Right cardiac atrium (tissue), 5 donors: Measurements from ENCODE around the gene CERS3. TPM values are rescaled to one million over a fixed set of nuclear protein-coding genes. Genes with fewer than 3 reads are reported as not detected.

ENCODE experiments used
- ATAC-seq, 2 donors: fragments of 200-7000 bp; cut with Tn5 transposase; one replicate each; pipeline versions ENCODE4 v1.8.0 to v1.9.1; 2020; ENCODE audit warnings: moderate library complexity in 2 of 2, mild to moderate bottlenecking in 1 of 2
- DNase-seq, 3 donors: peaks; one replicate each; pipeline ENCODE4 v3.0.0-alpha.2; 2020
- H3K27ac ChIP-seq: one replicate; pipeline ENCODE4 v1.5.1; 2013; ENCODE audit warnings: mild to moderate bottlenecking, low read length, control low read depth, moderate library complexity
- H3K27me3 ChIP-seq: one replicate; pipeline ENCODE4 v1.6.1; 2013; ENCODE audit not compliant: control insufficient read depth, insufficient read depth
- H3K4me1 ChIP-seq: one replicate; pipeline ENCODE4 v1.6.1; 2013; ENCODE audit warnings: low read length; ENCODE audit not compliant: control insufficient read depth, insufficient read depth
- H3K4me3 ChIP-seq: one replicate; pipeline ENCODE4 v1.5.1; 2013; ENCODE audit warnings: low read length, control low read depth
- H3K9me3 ChIP-seq: one replicate; pipeline ENCODE4 v1.6.1; 2013; ENCODE audit warnings: low read length; ENCODE audit not compliant: control insufficient read depth
- WGBS: extraction: QIAGEN DNeasy Blood & Tissue Kit; methylation state at CpG from one replicate; pipeline ENCODE4 v1.1.7; 2013; 5-methylcytosine and 5-hydroxymethylcytosine counted together
- intact Hi-C, 4 donors: fragments of 100-400 bp; cut with DNase I; formaldehyde crosslinking; loops; one replicate each; pipeline versions ENCODE4 v1.11.0 to v1.14.0; 2022 to 2023
- polyA plus RNA-seq: library from polyadenylated mRNA; stranded (reverse); fragments of 200-250 nt; gene quantifications from one replicate; pipeline ENCODE4 v1.2.3, GENCODE V29; 2013
- total RNA-seq, 4 donors: library from RNA; stranded (reverse); fragmentation: NEBNext Ultra II Directional; extraction: Animal tissue kit (Norgen Biotek cat#: 25700); gene quantifications; one replicate each; pipeline ENCODE4 v1.2.1, GENCODE V29; 2021
- donor health status: healthy with polysubstance abuse.
- donor health status: DM: no; HTN: yes; CAD: no.
- donor health status: DM: no; HTN: no; CAD: no.
- donor health status: DM: no; HTN: yes; CAD: no; lungs with severe emphysema.
- donor health status: DM: yes; HTN: yes; CAD: no.

CERS3 gene
- total and polyA plus RNA-seq, 5 donors, result 0.02 to 0.48 (median 0.23) TPM; not detected in 1

DNA sequence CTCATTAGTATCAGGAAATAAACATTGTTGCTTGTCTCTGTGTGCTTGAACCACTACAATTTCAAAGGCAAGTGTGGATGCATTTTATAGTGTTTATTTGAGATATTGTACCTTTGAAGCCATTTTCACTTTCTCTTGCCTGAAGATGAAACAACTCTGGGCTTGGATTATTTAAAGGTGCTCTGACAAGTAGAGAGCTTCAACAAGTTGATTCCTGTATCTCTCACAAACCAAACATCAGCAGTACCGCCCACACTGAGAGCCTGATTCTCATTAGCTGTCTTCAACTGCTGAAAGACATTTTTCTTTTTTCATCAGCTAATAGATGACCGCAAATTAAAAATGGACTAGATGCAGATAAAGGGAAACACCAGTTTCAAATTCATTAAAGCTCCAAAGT lies 806 bp upstream of the CERS3 start:
- intact Hi-C loops, result no loop called here
- DNase-seq (no peak), ATAC-seq (no peak)
- Histone ChIP-seq H3K4me1 (no peaks in the 10 kb centered on the region), H3K27me3 (no peaks in the 10 kb centered on the region), H3K9me3 (no peaks in the 10 kb centered on the region), H3K4me3 (no peak overlapping the region), H3K27ac (no peak overlapping the region)
- WGBS, result 85% methylated on average over 2 of the region's 2 CpGs

GRCh38 chr15:100526027-100526481 lies 2.7 kb downstream of the CERS3 start:
- Histone ChIP-seq H3K27me3 (no peaks in the 10 kb centered on the region), H3K4me3 (no peak overlapping the region), H3K9me3 (no peaks in the 10 kb centered on the region), H3K27ac (no peak overlapping the region), H3K4me1 (no peaks in the 10 kb centered on the region)
- intact Hi-C loops, result no loop called here
- DNase-seq, result peak; percentile 72 to 92 (median 90)
- ATAC-seq, result peak; percentile 96 to 98
- 37% methylated on average over 6 of the region's 6 CpGs for WGBS

GRCh38 chr15:100525436-100525835 lies 3.3 kb downstream of the CERS3 start:
- Histone ChIP-seq H3K4me3 (no peak overlapping the region), H3K9me3 (no peaks in the 10 kb centered on the region), H3K4me1 (no peaks in the 10 kb centered on the region), H3K27ac (no peak overlapping the region), H3K27me3 (no peaks in the 10 kb centered on the region)
- DNase-seq (no peak), ATAC-seq (no peak)
- intact Hi-C loops, result no loop called here
- 48% methylated on average over 1 of the region's 1 CpG for WGBS

- H3K4me1 ChIP-seq, result no peaks in the 10 kb centered on the region
- intact Hi-C loops, result no loop called here
- H3K27me3 ChIP-seq, result no peaks in the 10 kb centered on the region
- no peak overlapping the region for H3K27ac ChIP-seq
- DNase-seq (no peak), ATAC-seq (no peak)
- no peak overlapping the region for H3K4me3 ChIP-seq
- WGBS, result 61% methylated on average over 2 of the region's 2 CpGs
- H3K9me3 ChIP-seq, result no peaks in the 10 kb centered on the region
Observed at GRCh38 chr15:100524326-100524725, 4.4 kb downstream of the CERS3 start.

GRCh38 chr15:100521907-100522306 lies 6.8 kb downstream of the CERS3 start:
- Histone ChIP-seq H3K27me3 (no peaks in the 10 kb centered on the region), H3K9me3 (no peaks in the 10 kb centered on the region), H3K4me3 (no peak overlapping the region), H3K27ac (no peak overlapping the region), H3K4me1 (no peaks in the 10 kb centered on the region)
- DNase-seq, result no peak
- no peak for ATAC-seq
- intact Hi-C loops, result no loop called here
- 88% methylated on average over 3 of the region's 3 CpGs for WGBS

- Histone ChIP-seq H3K27me3 (no peaks in the 10 kb centered on the region), H3K4me1 (no peaks in the 10 kb centered on the region), H3K9me3 (no peaks in the 10 kb centered on the region), H3K4me3 (no peak overlapping the region), H3K27ac (no peak overlapping the region)
- intact Hi-C loops, result no loop called here
- ATAC-seq (peak in 1 of 2 donors; percentile 44), DNase-seq (no peak)
- 68% methylated on average over 7 of the region's 7 CpGs for WGBS
Observed at GRCh38 chr15:100520132-100520921, 8.4 kb downstream of the CERS3 start.

- Histone ChIP-seq H3K27ac (no peak overlapping the region), H3K9me3 (no peaks in the 10 kb centered on the region), H3K27me3 (no peaks in the 10 kb centered on the region), H3K4me1 (no peaks in the 10 kb centered on the region), H3K4me3 (no peak overlapping the region)
- DNase-seq (no peak), ATAC-seq (no peak)
- 63% methylated on average over 3 of the region's 3 CpGs for WGBS
- intact Hi-C loops, result no loop called here
Observed at GRCh38 chr15:100517846-100518245, 10.9 kb downstream of the CERS3 start.

DNA sequence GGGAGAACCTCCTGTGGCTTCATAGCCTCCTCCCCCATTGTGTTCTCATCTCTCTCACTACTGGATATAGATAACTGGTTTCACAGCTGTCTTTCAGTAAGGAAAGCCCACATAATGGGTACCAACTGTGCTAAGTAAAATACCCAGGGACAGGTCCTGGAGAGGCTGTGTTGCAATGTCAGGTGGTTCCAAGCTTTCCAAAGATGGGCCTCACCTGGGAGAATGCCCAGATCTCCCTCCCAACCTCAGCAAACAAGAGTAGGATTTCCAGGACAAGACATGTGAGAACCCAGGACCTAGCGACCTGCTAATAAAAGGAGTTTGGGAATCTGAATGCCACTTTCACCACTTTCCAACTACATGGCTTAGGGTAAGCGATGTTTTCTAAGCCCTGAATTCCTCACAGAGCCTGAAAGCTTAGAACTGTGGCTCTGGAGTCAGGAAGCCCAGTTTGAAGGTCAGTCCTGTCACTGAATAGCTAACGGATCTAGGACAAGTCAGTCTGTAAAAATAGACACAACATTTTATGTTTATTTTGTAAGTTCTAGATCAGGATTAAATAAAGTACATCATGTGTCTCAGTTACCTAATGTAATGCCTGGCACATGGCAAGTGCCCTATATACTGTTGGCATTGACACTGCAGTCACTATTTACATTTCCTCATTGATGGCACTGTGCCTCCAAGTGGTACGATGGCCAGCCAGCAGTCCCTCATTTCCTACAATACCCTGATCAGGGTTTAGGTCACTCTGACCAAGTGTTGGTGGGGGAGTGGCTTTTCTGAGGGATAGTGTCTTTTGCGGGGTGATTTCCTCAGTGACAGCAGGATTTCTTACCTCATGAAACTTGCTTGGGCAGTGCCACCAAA lies 11.9 kb downstream of the CERS3 start:
- H3K9me3 ChIP-seq, result no peaks in the 10 kb centered on the region
- WGBS, result 64% methylated on average over 5 of the region's 5 CpGs
- no peak overlapping the region for H3K4me3 ChIP-seq
- no peak overlapping the region for H3K27ac ChIP-seq
- intact Hi-C loops, result no loop called here
- ATAC-seq (peak; percentile 34 to 57), DNase-seq (no peak)
- H3K4me1 ChIP-seq, result no peaks in the 10 kb centered on the region
- H3K27me3 ChIP-seq, result no peaks in the 10 kb centered on the region

DNA sequence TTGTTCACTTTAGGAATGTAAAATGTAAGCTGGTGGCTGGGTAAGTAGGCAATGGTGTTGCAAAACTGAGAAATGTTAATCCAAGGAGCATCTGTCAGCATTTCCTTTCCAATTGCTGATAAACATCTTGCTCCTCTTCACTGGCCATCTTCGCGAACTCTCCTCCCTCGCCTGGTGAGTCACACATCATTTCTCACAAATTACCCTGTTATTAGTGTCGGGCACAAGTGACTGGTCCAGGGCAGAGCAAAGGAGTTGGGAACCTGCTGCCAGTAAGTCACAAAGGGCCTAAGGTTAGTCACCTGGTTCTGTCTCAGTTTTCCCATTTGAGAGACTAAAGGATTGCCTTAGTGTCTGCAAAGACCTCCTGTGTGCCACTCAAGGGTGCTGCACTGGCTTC lies 13.0 kb downstream of the CERS3 start:
- intact Hi-C loops, result no loop called here
- H3K4me1 ChIP-seq, result no peaks in the 10 kb centered on the region
- H3K27me3 ChIP-seq, result no peaks in the 10 kb centered on the region
- H3K27ac ChIP-seq, result no peak overlapping the region
- H3K9me3 ChIP-seq, result no peaks in the 10 kb centered on the region
- WGBS, result 68% methylated on average over 4 of the region's 4 CpGs
- H3K4me3 ChIP-seq, result no peak overlapping the region
- no peak for ATAC-seq
- DNase-seq, result no peak

DNA sequence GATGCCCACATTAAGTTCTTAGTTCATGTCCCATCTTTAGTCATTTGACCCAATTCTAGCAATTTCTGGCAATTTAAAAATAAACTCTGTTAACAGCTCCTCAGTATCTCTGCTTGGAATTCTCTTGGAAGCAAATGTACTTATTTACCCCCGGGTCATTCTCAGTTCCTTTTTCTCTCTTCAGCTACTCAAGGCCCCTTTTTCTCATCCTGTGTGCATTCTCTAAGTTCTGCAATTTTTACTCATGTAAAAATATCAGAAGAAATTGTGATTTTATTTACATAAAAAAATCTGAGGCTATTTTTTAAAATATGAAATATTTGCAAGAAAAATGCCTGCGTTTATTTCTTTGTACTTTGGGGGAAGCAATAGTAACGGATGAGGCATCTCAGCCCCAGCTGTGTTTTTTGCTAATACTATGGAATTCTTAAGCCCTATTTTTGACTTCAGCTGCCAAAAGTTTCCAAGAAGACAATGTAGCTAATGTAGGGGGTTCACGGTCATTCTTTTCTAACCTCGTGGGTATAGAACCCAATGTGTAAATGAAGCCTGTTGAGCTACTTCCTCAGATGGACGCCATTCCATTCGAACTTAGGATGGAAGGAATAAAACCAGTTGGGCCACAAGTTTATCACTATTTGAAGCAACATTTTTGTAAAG lies 20.0 kb downstream of the CERS3 start:
- WGBS, result 61% methylated on average over 7 of the region's 7 CpGs
- no peak overlapping the region for H3K4me3 ChIP-seq
- no peaks in the 10 kb centered on the region for H3K9me3 ChIP-seq
- no peak overlapping the region for H3K27ac ChIP-seq
- H3K4me1 ChIP-seq, result no peaks in the 10 kb centered on the region
- H3K27me3 ChIP-seq, result no peaks in the 10 kb centered on the region
- intact Hi-C loops, result no loop called here
- ATAC-seq, result no peak
- no peak for DNase-seq

DNA sequence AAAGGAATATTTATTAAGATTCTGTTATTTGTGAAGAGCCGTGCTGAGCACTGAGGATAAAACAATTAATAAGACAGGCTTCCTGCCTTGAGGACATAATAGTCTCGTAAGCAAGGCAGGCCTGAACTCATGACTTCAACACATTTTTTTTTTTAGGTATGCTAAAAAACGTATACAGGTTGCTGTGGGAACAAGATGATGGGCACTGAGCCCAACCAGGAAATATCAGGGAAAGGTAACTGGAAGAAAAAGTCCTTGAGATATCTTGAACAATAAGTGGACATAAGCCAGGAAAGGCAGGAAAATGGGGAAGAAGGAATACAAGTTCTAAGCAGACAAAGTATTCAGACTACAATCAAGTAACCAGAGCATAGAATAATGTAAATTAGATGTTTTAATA lies 26.1 kb downstream of the CERS3 start:
- Histone ChIP-seq H3K9me3 (no peaks in the 10 kb centered on the region), H3K27ac (no peak overlapping the region), H3K27me3 (no peaks in the 10 kb centered on the region), H3K4me1 (no peaks in the 10 kb centered on the region), H3K4me3 (no peak overlapping the region)
- no peak for ATAC-seq
- WGBS, result 60% methylated on average over 3 of the region's 3 CpGs
- DNase-seq, result no peak
- intact Hi-C loops, result no loop called here
